ENCODE data around the gene SLCO1B1. TPM values are rescaled to one million over a fixed set of nuclear protein-coding genes. Genes with fewer than 3 reads are reported as not detected.

SLCO1B1 gene
- polyA plus RNA-seq, 2 donors = not detected

DNA sequence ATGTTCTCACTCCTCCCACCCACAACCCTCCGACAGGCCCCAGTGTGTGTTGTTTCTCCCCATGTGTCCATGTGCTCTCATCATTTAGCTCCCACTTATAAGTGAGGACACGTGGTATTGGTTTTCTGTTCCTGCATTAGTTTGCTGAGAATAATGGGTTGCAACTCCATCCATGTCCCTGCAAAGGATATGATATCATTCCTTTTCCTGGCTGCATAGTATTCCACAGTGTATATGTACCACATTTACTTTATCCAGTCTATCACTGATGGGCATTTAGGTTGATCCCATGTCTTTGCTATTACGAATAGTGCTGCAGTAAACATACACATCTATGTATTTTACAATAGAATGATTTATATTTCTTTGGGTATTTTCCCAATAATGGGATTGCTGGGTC, 126.2 kb downstream of the SLCO1B1 start:
- no peak overlapping the region for H3K4me3 ChIP-seq (ENCODE audit: low read depth in 1 of 2, low read length in 2 of 2)
- no peaks in the 10 kb centered on the region for H3K36me3 ChIP-seq (ENCODE audit: control insufficient read depth in 2 of 2, insufficient read depth in 2 of 2, low read length in 1 of 2)
- no peaks in the 10 kb centered on the region for H3K27me3 ChIP-seq (ENCODE audit: control insufficient read depth in 1 of 2, insufficient read depth in 2 of 2, low read length in 2 of 2)
- H3K4me1 ChIP-seq (ENCODE audit: control insufficient read depth in 2 of 2, insufficient read depth in 2 of 2, low read length in 1 of 2) = no peaks in the 10 kb centered on the region
- 73 to 75% methylated on average over 3 of the region's 3 CpGs for WGBS, 2 donors
- no peaks in the 10 kb centered on the region for H3K9me3 ChIP-seq (ENCODE audit: control insufficient read depth in 2 of 2, insufficient read depth in 1 of 2, low read depth in 1 of 2, low read length in 1 of 2)
- no peak overlapping the region for H3K27ac ChIP-seq (ENCODE audit: low read depth in 2 of 2, low read length in 1 of 2)

DNA sequence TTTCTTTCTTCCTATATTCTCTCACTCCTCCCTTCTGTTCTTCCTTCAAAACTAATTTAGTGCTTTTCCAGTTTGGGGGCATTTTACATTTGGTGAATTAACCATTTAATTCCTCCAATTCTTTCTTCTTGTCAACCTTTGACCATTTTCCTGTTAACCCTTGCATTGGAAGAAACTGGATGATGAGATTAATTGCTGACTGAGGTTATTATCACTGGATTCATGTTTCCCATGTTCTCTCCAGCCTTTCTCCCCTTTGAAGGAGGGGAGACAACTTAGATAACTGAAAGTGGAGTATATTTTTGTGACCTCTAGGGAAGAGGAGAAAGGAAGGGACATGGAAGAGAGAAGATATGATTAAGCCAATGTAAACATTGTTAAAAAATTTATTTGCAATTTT, 133.2 kb downstream of the SLCO1B1 start:
- H3K27me3 ChIP-seq (ENCODE audit: control insufficient read depth in 1 of 2, insufficient read depth in 2 of 2, low read length in 2 of 2) = no peaks in the 10 kb centered on the region
- no peak overlapping the region for H3K4me3 ChIP-seq (ENCODE audit: low read depth in 1 of 2, low read length in 2 of 2)
- H3K9me3 ChIP-seq (ENCODE audit: control insufficient read depth in 2 of 2, insufficient read depth in 1 of 2, low read depth in 1 of 2, low read length in 1 of 2) = no peaks in the 10 kb centered on the region
- no peaks in the 10 kb centered on the region for H3K36me3 ChIP-seq (ENCODE audit: control insufficient read depth in 2 of 2, insufficient read depth in 2 of 2, low read length in 1 of 2)
- H3K4me1 ChIP-seq (ENCODE audit: control insufficient read depth in 2 of 2, insufficient read depth in 2 of 2, low read length in 1 of 2) = no peaks in the 10 kb centered on the region
- H3K27ac ChIP-seq (ENCODE audit: low read depth in 2 of 2, low read length in 1 of 2) = no peak overlapping the region

DNA sequence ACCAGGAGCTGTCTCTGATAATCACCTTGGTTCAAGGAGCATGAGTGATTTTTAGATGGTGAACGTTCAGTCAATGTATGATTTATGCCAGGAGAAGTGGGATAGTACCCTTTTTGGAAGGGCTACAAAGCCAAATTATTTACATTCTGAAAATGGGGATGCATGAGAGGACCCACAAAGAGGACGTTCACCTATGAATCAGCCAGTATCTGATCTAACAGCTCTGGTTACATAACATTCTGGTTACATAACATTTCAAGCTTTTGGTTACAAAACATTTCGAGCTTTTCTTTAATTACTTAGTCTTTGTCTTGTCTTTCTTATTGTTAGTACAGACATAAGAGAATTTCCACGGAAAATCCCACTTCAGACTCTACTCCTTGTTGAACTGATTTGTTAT, 134.9 kb downstream of the SLCO1B1 start:
- Histone ChIP-seq H3K27ac (ENCODE audit: low read depth in 2 of 2, low read length in 1 of 2) (no peak overlapping the region), H3K36me3 (ENCODE audit: control insufficient read depth in 2 of 2, insufficient read depth in 2 of 2, low read length in 1 of 2) (no peaks in the 10 kb centered on the region), H3K27me3 (ENCODE audit: control insufficient read depth in 1 of 2, insufficient read depth in 2 of 2, low read length in 2 of 2) (no peaks in the 10 kb centered on the region), H3K9me3 (ENCODE audit: control insufficient read depth in 2 of 2, insufficient read depth in 1 of 2, low read depth in 1 of 2, low read length in 1 of 2) (no peaks in the 10 kb centered on the region), H3K4me1 (ENCODE audit: control insufficient read depth in 2 of 2, insufficient read depth in 2 of 2, low read length in 1 of 2) (no peaks in the 10 kb centered on the region), H3K4me3 (ENCODE audit: low read depth in 1 of 2, low read length in 2 of 2) (no peak overlapping the region)
- 36 to 41% methylated on average over 4 of the region's 4 CpGs for WGBS, 2 donors

DNA sequence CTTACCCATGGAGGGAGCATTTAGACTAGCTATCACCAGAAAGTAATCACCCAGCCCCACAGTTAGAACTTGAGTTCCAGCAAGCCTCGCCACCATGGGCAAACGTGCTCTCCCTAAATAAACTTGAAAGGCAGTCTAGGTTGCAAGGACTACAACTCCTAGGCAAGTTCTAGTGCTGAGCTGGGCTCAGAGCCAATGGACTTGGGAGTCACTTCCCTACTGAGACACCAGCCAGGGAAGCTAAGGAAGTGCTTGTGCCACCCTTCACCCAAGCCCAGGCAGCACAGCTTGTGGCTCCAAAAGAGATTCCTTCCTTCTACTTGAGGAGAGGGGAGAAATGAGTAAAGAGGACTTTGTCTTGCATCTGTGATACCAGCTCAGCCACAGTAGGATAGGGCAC, 145.8 kb downstream of the SLCO1B1 start:
- Histone ChIP-seq H3K4me1 (ENCODE audit: control insufficient read depth in 2 of 2, insufficient read depth in 2 of 2, low read length in 1 of 2) (no peaks in the 10 kb centered on the region), H3K4me3 (ENCODE audit: low read depth in 1 of 2, low read length in 2 of 2) (no peak overlapping the region), H3K9me3 (ENCODE audit: control insufficient read depth in 2 of 2, insufficient read depth in 1 of 2, low read depth in 1 of 2, low read length in 1 of 2) (no peaks in the 10 kb centered on the region), H3K27ac (ENCODE audit: low read depth in 2 of 2, low read length in 1 of 2) (no peak overlapping the region), H3K27me3 (ENCODE audit: control insufficient read depth in 1 of 2, insufficient read depth in 2 of 2, low read length in 2 of 2) (no peaks in the 10 kb centered on the region), H3K36me3 (ENCODE audit: control insufficient read depth in 2 of 2, insufficient read depth in 2 of 2, low read length in 1 of 2) (no peaks in the 10 kb centered on the region)
- WGBS, 2 donors = 59 to 73% methylated on average over 2 of the region's 2 CpGs

Other genes starting within 250 kb of the SLCO1B1 start
- gene SLCO1A2, start 203.7 kb downstream of the SLCO1B1 start, polyA plus RNA-seq = not detected
- under 1 TPM in 1 of 2 donors, not detected in 1; 0.05 TPM for gene IAPP, start 241.7 kb downstream of the SLCO1B1 start, polyA plus RNA-seq